Subcutaneous adipose tissue (tissue), 4 donors: ENCODE results near the gene ELK3. TPM values are rescaled to one million over a fixed set of nuclear protein-coding genes. Genes with fewer than 3 reads are reported as not detected.

Experiments used
- total RNA-seq, 4 donors: library from RNA; depleted of rRNA; stranded (reverse); fragments of >200 nt; gene quantifications; one replicate each; pipeline ENCODE4 v1.1.0, GENCODE V29; 2016
- TF ChIP-seq, protein P1 (sequence below): fragments of 450-650 bp; IDR thresholded peaks from one replicate; pipeline ENCODE4 v1.5.1; 2016; ENCODE audit warnings: low read depth, mild to moderate bottlenecking, control low read depth, antibody characterized with exemption, moderate library complexity

The ELK3 gene
- total RNA-seq, 4 donors from 2014 or later: 15.9 to 37.3 (median 24.9) TPM

DNA sequence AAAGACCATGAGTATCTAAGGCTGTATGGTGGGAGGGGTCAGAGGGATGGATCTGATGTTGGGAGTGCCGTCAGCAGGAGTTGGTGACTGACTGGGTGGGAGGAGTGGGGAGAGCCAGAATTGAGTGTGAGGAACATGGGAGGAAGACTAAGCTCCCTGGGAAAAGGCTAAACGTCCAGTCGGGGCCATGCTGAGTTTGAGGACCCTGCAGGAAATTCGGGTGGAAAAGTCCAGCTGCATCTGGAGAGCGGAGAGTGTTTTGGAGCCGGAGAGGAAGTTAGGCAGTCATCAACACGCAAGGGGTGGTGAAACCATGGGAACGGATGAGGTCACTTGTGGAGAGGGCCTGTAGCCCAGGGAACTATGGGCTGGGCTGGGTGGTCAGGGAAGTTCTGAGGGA, 60.9 kb downstream of the ELK3 start:
- TF ChIP-seq, protein P1, sequence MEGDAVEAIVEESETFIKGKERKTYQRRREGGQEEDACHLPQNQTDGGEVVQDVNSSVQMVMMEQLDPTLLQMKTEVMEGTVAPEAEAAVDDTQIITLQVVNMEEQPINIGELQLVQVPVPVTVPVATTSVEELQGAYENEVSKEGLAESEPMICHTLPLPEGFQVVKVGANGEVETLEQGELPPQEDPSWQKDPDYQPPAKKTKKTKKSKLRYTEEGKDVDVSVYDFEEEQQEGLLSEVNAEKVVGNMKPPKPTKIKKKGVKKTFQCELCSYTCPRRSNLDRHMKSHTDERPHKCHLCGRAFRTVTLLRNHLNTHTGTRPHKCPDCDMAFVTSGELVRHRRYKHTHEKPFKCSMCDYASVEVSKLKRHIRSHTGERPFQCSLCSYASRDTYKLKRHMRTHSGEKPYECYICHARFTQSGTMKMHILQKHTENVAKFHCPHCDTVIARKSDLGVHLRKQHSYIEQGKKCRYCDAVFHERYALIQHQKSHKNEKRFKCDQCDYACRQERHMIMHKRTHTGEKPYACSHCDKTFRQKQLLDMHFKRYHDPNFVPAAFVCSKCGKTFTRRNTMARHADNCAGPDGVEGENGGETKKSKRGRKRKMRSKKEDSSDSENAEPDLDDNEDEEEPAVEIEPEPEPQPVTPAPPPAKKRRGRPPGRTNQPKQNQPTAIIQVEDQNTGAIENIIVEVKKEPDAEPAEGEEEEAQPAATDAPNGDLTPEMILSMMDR: no peak

DNA sequence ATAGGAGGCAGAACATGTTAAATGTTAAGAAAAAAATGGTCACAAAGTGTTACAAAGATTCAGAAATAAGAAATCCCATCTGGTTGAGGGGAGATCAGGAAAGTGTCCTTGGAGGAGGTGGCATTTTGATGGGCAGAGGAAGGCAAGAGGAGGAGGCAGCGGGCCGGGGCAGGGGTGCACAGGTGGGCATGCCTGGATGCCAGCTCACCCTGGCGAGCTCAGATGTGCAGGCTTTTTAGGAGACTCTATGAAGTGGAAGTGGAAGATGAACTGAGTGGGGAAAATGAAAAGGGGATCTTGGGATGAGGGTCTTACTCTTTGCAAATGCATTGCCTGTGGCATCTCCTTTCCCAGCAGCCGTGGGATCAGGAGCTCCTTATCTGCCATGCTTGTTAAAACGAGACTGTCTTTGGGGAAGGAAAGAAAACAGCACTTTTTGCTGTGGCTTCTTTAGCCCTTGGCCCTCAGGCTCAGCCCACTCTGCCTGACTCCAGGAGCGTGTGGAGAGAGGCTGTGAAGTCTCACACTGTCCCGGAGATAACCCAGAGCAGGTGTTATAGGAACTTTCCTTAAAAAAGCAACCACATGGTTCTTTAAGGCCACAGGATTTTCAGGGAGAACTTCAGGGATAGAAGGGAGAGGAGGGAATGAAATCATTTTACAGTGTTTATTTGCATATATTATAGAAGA, 62.6 kb downstream of the ELK3 start:
- TF ChIP-seq, protein P1: no peak

DNA sequence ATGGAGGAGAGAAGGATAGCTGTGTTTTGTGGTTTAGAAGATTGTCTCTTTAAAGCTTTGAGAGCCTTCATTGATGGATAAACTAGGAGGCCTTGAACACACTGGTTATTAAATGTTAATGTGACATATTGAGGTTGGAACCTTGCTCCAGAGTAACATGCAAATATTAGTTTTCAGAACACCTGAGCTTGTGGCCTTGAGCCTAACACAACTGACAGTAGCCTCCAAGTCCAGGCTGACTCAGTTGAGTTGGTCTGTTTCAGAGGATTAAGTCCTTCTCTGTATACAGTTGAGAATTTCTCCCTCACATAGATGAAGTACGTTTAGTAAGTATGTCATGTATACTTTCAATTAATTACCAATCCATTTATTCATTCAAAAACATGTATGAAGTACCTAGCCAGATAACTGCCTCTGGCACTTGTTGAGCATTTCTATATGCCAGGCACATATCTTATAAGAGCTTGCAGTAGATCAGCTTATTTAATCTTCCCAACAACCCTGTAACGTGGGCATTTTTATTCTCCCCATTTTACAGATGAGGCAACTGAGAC, 63.5 kb downstream of the ELK3 start:
- TF ChIP-seq, protein P1: no peak

DNA sequence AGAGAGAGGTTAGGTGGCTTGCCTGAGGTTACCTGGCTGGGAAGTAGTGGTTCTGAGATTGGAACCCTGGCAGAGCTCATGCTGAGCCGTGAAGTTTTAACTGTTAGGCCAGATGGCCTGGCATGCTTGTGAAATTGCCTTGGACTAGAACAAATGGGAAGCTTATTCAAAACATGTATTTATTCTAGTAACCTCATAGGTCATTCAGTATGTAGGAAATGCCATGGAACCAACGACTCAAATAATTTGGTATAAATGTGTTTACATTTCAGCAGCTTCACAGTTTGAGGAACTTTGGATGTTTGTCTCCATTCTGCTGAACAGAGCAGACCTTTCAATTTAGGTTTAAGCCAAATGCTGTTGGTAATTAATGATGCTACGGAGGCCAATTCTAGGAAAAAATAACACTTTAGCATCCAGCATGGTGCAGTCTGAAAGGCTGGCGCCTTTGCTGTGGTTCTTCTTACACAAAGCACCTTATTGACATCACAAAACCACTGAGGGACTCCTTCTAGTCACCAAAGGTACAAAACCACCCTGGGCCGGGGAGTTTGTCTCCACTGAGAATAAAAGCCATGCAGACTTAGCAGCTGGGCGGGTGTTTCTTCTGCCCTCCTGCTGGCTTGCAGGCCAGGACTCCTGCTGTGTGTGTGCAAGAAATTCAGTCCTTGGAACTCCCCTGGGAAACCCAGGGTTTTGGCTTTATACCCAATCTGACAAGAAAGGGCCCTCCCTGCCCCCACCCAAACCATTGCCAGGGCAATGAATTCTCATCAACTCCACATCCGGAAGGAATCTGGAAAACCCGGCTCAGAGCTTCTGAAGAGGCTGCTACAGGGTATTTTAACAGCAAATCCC, 64.2 kb downstream of the ELK3 start:
- TF ChIP-seq, protein P1: no peak

DNA sequence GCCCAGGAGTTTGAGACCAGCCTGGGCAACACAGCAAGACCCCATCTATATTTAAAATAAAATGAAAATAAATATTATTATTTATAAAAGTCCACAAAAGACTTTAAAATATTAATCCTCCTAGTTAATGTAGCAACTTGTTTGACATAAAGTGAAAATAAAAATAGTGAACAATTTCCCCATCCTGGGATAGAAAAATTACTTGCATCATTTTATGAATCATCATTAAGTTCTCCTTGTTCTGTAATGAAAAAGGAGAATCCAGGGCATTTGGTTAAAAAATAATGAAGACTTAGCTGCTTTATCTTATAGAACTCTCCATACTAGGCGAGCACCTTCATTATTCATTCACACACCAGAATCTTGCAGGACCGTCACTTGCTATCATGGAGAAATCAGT, 66.1 kb downstream of the ELK3 start:
- TF ChIP-seq, protein P1: no peak

DNA sequence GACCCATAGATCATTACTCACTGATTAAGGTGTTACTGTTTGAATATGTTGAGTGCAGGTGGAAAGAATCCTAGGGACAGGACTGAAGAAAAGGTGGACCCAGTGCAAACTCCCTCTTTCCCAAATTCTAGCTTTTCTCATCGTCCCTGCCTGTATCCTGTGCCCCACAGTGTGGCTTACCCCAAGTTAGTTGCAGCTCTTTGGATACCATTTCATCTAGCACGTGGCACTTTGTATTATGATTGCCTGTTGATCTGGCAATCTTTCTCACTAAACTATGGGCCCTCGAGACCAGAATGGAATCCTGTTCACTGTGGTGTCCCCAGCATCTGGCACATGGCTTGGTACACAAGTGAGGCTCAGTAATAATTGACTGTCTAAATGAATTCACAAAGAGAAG, 66.5 kb downstream of the ELK3 start:
- TF ChIP-seq, protein P1: no peak

DNA sequence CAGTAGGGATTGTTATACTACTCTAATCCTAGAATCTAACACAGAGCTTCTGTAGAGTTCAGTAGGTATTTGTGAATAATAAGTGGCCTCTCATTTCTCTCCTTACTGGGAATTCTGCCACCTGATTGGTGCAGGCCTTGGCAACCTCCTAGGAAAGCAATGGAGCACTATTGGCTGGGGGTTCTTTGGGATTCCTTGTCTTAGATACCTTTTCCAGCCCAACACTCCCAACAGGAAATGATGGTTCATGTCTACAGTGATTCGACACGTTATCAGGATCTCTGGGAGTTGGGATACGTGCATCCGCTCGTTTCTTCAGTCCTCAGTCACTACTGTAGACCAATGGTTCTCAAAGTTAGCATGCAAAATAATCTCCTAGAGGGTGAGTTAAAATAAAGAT, 67.4 kb downstream of the ELK3 start:
- TF ChIP-seq, protein P1: no peak
